K562 (cell line): ENCODE results near the gene TYW3. TPM values are rescaled to one million over a fixed set of nuclear protein-coding genes. Genes with fewer than 3 reads are reported as not detected.

ENCODE experiments used
- ATAC-seq: fragments of 200-7000 bp; cut with Tn5 transposase; 3 replicates; pipeline ENCODE4 v1.9.1; 2020; ENCODE audit warnings: moderate library complexity
- Bru-seq: library from RNA; stranded (reverse); fragments of 400-500 nt; gene quantifications from one replicate; lab custom pipeline; 2021; lab: Mats Ljungman, UMichigan
- BruChase-seq, 2 experiments: library from RNA; stranded (reverse); fragments of 400-500 nt; gene quantifications; one replicate each; lab custom pipeline; 2021; lab: Mats Ljungman, UMichigan
- BruUV-seq: library from RNA; stranded (reverse); fragments of 400-500 nt; replicated peaks from 2 replicates; lab custom pipeline; 2021; lab: Mats Ljungman, UMichigan
- CTCF ChIA-PET: fragments of 300-600 bp; formaldehyde crosslinking; extraction: SDS; loops from one replicate; lab custom pipeline; 2021; ENCODE audit warnings: low intra/inter-chr PET ratio; lab: Yijun Ruan, JAX
- POLR2A ChIA-PET: fragments of 300-600, 350-650 bp; sonication (Branson Sonifier 250); formaldehyde crosslinking; extraction: SDS; loops from one replicate; lab custom pipeline; 2021; ENCODE audit warnings: antibody characterized with exemption, inconsistent platforms; lab: Yijun Ruan, JAX
- DNase-seq, 4 experiments: peaks; one replicate each; pipeline versions ENCODE4 v3.0.0 to v3.0.0-alpha.2; 2011 to 2018; ENCODE audit warnings: low spot score in 3 of 4, mixed read lengths in 3 of 4; ENCODE audit errors: extremely low read depth in 1 of 4
- FAIRE-seq: peaks from 2 replicates; lab custom pipeline; 2011; peaks lifted over from hg19 to GRCh38; lab: Jason Lieb, UNC
- H2AFZ ChIP-seq: 2 replicates; pipeline ENCODE4 v1.6.0; 2011; ENCODE audit warnings: low read depth, low read length, control low read depth, inconsistent platforms
- H3K27ac ChIP-seq: fragments of 200-600 bp; 3 replicates; pipeline ENCODE4 v1.8.0; 2011; ENCODE audit warnings: low read depth, mild to moderate bottlenecking, control low read depth, inconsistent platforms, low read length, moderate library complexity, mixed read lengths; ENCODE audit errors: extremely low read depth
- H3K27me3 ChIP-seq, 2 experiments: fragments of 300-600 bp in 1 of 2; 2 replicates in 1 of 2; 3 replicates in 1 of 2; pipeline versions ENCODE4 v1.6.0 to v1.8.0; 2011; ENCODE audit warnings: inconsistent platforms in 2 of 2, low read length in 2 of 2, mild to moderate bottlenecking in 1 of 2, mixed read lengths in 1 of 2, moderate library complexity in 1 of 2; ENCODE audit not compliant: control insufficient read depth in 2 of 2, insufficient read depth in 2 of 2
- H3K36me3 ChIP-seq: fragments of 300-600 bp; 3 replicates; pipeline ENCODE4 v1.8.0; 2011; ENCODE audit warnings: mild to moderate bottlenecking, low read length, inconsistent platforms; ENCODE audit not compliant: control insufficient read depth, insufficient read depth
- H3K4me1 ChIP-seq, 2 experiments: fragments of 200-600 bp in 1 of 2; replicated peaks in 1 of 2; 2 replicates in 1 of 2; 3 replicates in 1 of 2; pipeline versions ENCODE4 v1.5.1 to v1.8.0; 2011; ENCODE audit warnings: inconsistent platforms in 2 of 2, low read length in 2 of 2, mild to moderate bottlenecking in 1 of 2, mixed read lengths in 1 of 2, moderate library complexity in 1 of 2; ENCODE audit not compliant: control insufficient read depth in 2 of 2, insufficient read depth in 2 of 2
- H3K4me2 ChIP-seq: 2 replicates; pipeline ENCODE4 v1.6.1; 2011; ENCODE audit warnings: low read length, control low read depth, inconsistent platforms, mixed read lengths; ENCODE audit not compliant: insufficient read depth
- H3K4me3 ChIP-seq: fragments of 200-600 bp; sonication (generic), shearing (Covaris generic); 2 replicates; pipeline ENCODE4 v1.5.1; 2016; ENCODE audit warnings: control low read depth, inconsistent platforms
- H3K79me2 ChIP-seq: fragments of 200-600 bp; 3 replicates; pipeline ENCODE4 v1.8.0; 2011; ENCODE audit warnings: low read length, inconsistent platforms; ENCODE audit not compliant: control insufficient read depth, insufficient read depth
- H3K9ac ChIP-seq, 2 experiments: 2 replicates each; pipeline versions ENCODE4 v1.6.0 to v1.6.1; 2011; ENCODE audit warnings: low read depth in 2 of 2, low read length in 2 of 2, control low read depth in 1 of 2, inconsistent platforms in 1 of 2, mild to moderate bottlenecking in 1 of 2, mixed read lengths in 1 of 2; ENCODE audit not compliant: insufficient read depth in 1 of 2
- H3K9me1 ChIP-seq: one replicate; pipeline ENCODE4 v1.6.0; 2011; ENCODE audit warnings: inconsistent platforms, mild to moderate bottlenecking, low read length, moderate library complexity; ENCODE audit not compliant: control insufficient read depth, insufficient read depth
- H3K9me3 ChIP-seq: replicated peaks from 2 replicates; pipeline ENCODE4 v1.5.1; 2011; ENCODE audit warnings: low read depth, low read length, inconsistent platforms; ENCODE audit not compliant: control insufficient read depth, insufficient read depth
- H4K20me1 ChIP-seq: replicated peaks from 2 replicates; pipeline ENCODE4 v1.6.1; 2011; ENCODE audit warnings: low read length, inconsistent platforms, mixed read lengths; ENCODE audit not compliant: control insufficient read depth, insufficient read depth
- BCL6 ChIP-seq: fragments of 250-450 bp; sonication (Bioruptor Pico); IDR thresholded peaks from 2 replicates; pipeline ENCODE4 v1.4.0; 2020
- BCOR ChIP-seq: fragments of 450-650 bp; IDR thresholded peaks from 2 replicates; pipeline ENCODE4 v1.6.1; 2016
- CHD2 ChIP-seq: IDR thresholded peaks from 2 replicates; pipeline ENCODE4 v1.6.1; 2011; ENCODE audit warnings: low read depth, low read length
- COPS2 ChIP-seq: fragments of 450-650 bp; conservative IDR thresholded peaks from 2 replicates; pipeline ENCODE4 v1.6.1; 2016; ENCODE audit warnings: mild to moderate bottlenecking, moderate library complexity
- CSDE1 ChIP-seq, 2 experiments: fragments of 450-650 bp; IDR thresholded peaks; 2 replicates each; pipeline ENCODE4 v1.6.1; 2016; ENCODE audit warnings: mild to moderate bottlenecking in 1 of 2
- ILF3 ChIP-seq: fragments of 450-650 bp; IDR thresholded peaks from 2 replicates; pipeline ENCODE4 v1.6.1; 2018; ENCODE audit warnings: antibody characterized with exemption, mild to moderate bottlenecking, moderate library complexity, borderline replicate concordance
- L3MBTL2 ChIP-seq: fragments of 450-650 bp; IDR thresholded peaks from 2 replicates; pipeline ENCODE4 v1.6.1; 2016; ENCODE audit warnings: mild to moderate bottlenecking, moderate library complexity
- MCM2 ChIP-seq: fragments of 450-650 bp; IDR thresholded peaks from 2 replicates; pipeline ENCODE4 v1.6.1; 2017; ENCODE audit warnings: low read depth, mild to moderate bottlenecking
- PCBP2 ChIP-seq: fragments of 200-400 bp; formaldehyde crosslinking; IDR thresholded peaks from 2 replicates; pipeline ENCODE4 v1.6.1; 2018; ENCODE audit warnings: low read length, low read depth, mild to moderate bottlenecking, moderate library complexity; ENCODE audit not compliant: poor library complexity, severe bottlenecking
- PHF21A ChIP-seq: fragments of 450-650 bp; IDR thresholded peaks from 2 replicates; pipeline ENCODE4 v1.6.1; 2017; ENCODE audit warnings: low read depth, borderline replicate concordance
- RB1 ChIP-seq: fragments of 450-650 bp; IDR thresholded peaks from 2 replicates; pipeline ENCODE4 v1.6.1; 2017; ENCODE audit warnings: low read depth, mild to moderate bottlenecking
- RBM39 ChIP-seq: fragments of 200-400 bp; formaldehyde crosslinking; optimal IDR thresholded peaks from 2 replicates; pipeline ENCODE3; 2018; ENCODE audit warnings: low read depth, low read length
- U2AF1 ChIP-seq: fragments of 200-400 bp; formaldehyde crosslinking; optimal IDR thresholded peaks from 2 replicates; pipeline ENCODE3; 2017; ENCODE audit warnings: mild to moderate bottlenecking, low read depth, low read length, moderate library complexity
- ZNF239 ChIP-seq: fragments of 250-450 bp; sonication (Bioruptor Pico); IDR thresholded peaks from 2 replicates; pipeline ENCODE4 v1.4.0; 2020; ENCODE audit warnings: mild to moderate bottlenecking
- ZNF408 ChIP-seq: fragments of 250-450 bp; sonication (Bioruptor Pico); IDR thresholded peaks from 2 replicates; pipeline ENCODE4 v1.4.0; 2020; ENCODE audit warnings: low read depth, mild to moderate bottlenecking, moderate library complexity
- ZNF696 ChIP-seq: fragments of 250-450 bp; sonication (Bioruptor Pico); conservative IDR thresholded peaks from 2 replicates; pipeline ENCODE4 v1.4.0; 2020; ENCODE audit warnings: mild to moderate bottlenecking, moderate library complexity
- WGBS: fragments of 100-300 bp; shearing (Covaris generic); methylation state at CpG from one replicate; pipeline ENCODE4 v1.1.6; 2016; ENCODE audit warnings: low coverage, mixed read lengths; ENCODE audit not compliant: insufficient coverage; ENCODE audit errors: missing lambda C conversion rate; 5-methylcytosine and 5-hydroxymethylcytosine counted together
- in situ Hi-C: fragments of 300-500 bp; cut with MboI; formaldehyde crosslinking; loops from 4 replicates; pipeline ENCODE4 v1.15.0; 2018; ENCODE audit warnings: inconsistent platforms, mixed read lengths
- intact Hi-C: fragments of 100-400 bp; cut with micrococcal nuclease; formaldehyde crosslinking; loops from 2 replicates; pipeline ENCODE4 v1.14.2; 2022
- long read RNA-seq, 3 experiments: library from polyadenylated mRNA in 2 of 3; library from RNA in 1 of 3; unstranded in 2 of 3; stranded (forward) in 1 of 3; transcript quantifications; one replicate each; pipeline ENCODE4 v2.0.0, GENCODE V29; 2019 to 2022
- polyA minus RNA-seq, 3 experiments: library from RNA; depleted of rRNA, polyadenylated mRNA; stranded (reverse); fragments of >200 nt; gene quantifications; 2 replicates each; pipeline ENCODE4 v1.2.3, GENCODE V29; 2011
- polyA plus RNA-seq, 8 experiments: library from polyadenylated mRNA; depleted of rRNA in 4 of 8; stranded (reverse) in 5 of 8; unstranded in 3 of 8; fragments of >200 nt; fragmentation: Nextera tagmentation in 2 of 8; fragmentation: Illumina TruSeq in 1 of 8; extraction: Ambion mirVana in 2 of 8; extraction: Trizol in 1 of 8; gene quantifications; 2 replicates each; pipeline versions ENCODE4 v1.2.1 to v1.2.3, GENCODE V29; 2011 to 2014; ENCODE audit warnings: inconsistent platforms in 1 of 8, missing spikeins in 1 of 8
- total RNA-seq, 7 experiments: library from RNA; depleted of rRNA in 6 of 7; stranded (reverse); fragments of >200 nt in 6 of 7; fragmentation: Illumina TruSeq in 2 of 7; extraction: Trizol in 2 of 7; gene quantifications; 2 replicates each; pipeline versions ENCODE4 v1.2.1 to v1.2.3, GENCODE V29; 2011 to 2021; ENCODE audit warnings: low replicate concordance in 1 of 7

The TYW3 gene
- 8.0 and 17.6 TPM in 2 replicates for total RNA-seq (2011; cell fraction: chromatin; rRNA removed; ENCODE audit: low replicate concordance)
- 7.9 and 8.3 TPM in 2 replicates for total RNA-seq (2011; cell fraction: nucleolus; rRNA removed)
- 18.1 and 20.8 TPM in 2 replicates for total RNA-seq (2011; cell fraction: nucleoplasm; rRNA removed)
- total RNA-seq (2014; rRNA removed) (22.0 and 25.3 TPM in 2 replicates), total RNA-seq (2014; rRNA removed; fragmentation: Illumina TruSeq; extraction: Trizol) (48.5 and 53.2 TPM in 2 replicates), total RNA-seq (2015; rRNA removed; fragmentation: Illumina TruSeq; extraction: Trizol) (42.7 and 47.4 TPM in 2 replicates), total RNA-seq (2021) (32.2 and 33.9 TPM in 2 replicates), polyA plus RNA-seq (2011; rRNA removed) (27.4 and 36.5 TPM in 2 replicates), polyA plus RNA-seq (2014; fragmentation: Illumina TruSeq; extraction: Trizol) (44.1 and 54.0 TPM in 2 replicates), polyA plus RNA-seq (2014; fragmentation: Nextera tagmentation; extraction: Ambion mirVana) (10 to 100 TPM; 41.1 to 43.3 TPM), polyA plus RNA-seq (2014; rRNA removed) (26.1 and 27.6 TPM in 2 replicates), polyA minus RNA-seq (2011; rRNA and poly(A)+ RNA removed) (31.7 and 38.5 TPM in 2 replicates), Bru-seq, nascent RNA (percentile 83 among the genes with signal in this experiment), BruChase-seq, experiment 1, labeled RNA remaining after a 2-hour chase (percentile 82 among the genes with signal in this experiment), BruChase-seq, experiment 2, labeled RNA remaining after a 6-hour chase (percentile 82 among the genes with signal in this experiment)
- 7.9 and 16.7 TPM in 2 replicates for polyA plus RNA-seq (2011; cell fraction: cytosol; rRNA removed)
- 9.5 and 13.1 TPM in 2 replicates for polyA plus RNA-seq (2011; cell fraction: nucleus; rRNA removed)
- 19.1 and 26.1 TPM in 2 replicates for polyA plus RNA-seq (2012)
- polyA minus RNA-seq (2011; cell fraction: cytosol; rRNA and poly(A)+ RNA removed): 12.2 and 13.8 TPM in 2 replicates
- polyA minus RNA-seq (2011; cell fraction: nucleus; rRNA and poly(A)+ RNA removed): 16.7 and 18.3 TPM in 2 replicates
- long read RNA-seq, experiment 1, transcript TYW3-201 (6 exons, 3,430 nt): major isoform, 70 of 112 reads
- long read RNA-seq, experiment 1, transcript TYW3-203 (5 exons, 3,335 nt): minor isoform, 9 of 112 reads
- long read RNA-seq, experiment 1, partial matches to known transcripts: 24 of 112 reads
- long read RNA-seq, experiment 1, other reads (novel, unspliced or antisense): 9 of 112 reads
- long read RNA-seq, experiment 2, transcript TYW3-201 (6 exons, 3,430 nt): major isoform, 20 of 45 reads
- long read RNA-seq, experiment 2, partial matches to known transcripts: 3 of 45 reads
- long read RNA-seq, experiment 2, other reads (novel, unspliced or antisense): 18 of 45 reads
- long read RNA-seq, experiment 3, transcript TYW3-201 (6 exons, 3,430 nt): major isoform, 22 of 34 reads
- long read RNA-seq, experiment 3, partial matches to known transcripts: 7 of 34 reads
- long read RNA-seq, experiment 3, other reads (novel, unspliced or antisense): 3 of 34 reads

- Histone ChIP-seq H3K9ac (peak within 1 kb of the TSS; percentile 83 to 98), H4K20me1 (no peaks in the 10 kb centered on the region), H3K36me3 (peaks cover 31% of the 10 kb centered on the region), H3K9me3 (no peaks in the 10 kb centered on the region), H3K4me2 (peak within 1 kb of the TSS; percentile 86), H3K9me1 (no peaks in the 10 kb centered on the region), H3K4me3 (peak within 1 kb of the TSS; percentile 59), H3K4me1 (peaks cover 5 to 19% of the 10 kb centered on the region in 2 experiments; a peak in 3 of 5 replicates), H3K79me2 (peaks cover 53% of the 10 kb centered on the region), H3K27ac (peak within 1 kb of the TSS; percentile 92), H2AFZ (peak within 1 kb of the TSS; percentile 97), H3K27me3 (no peaks in the 10 kb centered on the region)
- TSS peak; percentile 60 for BruUV-seq
- DNase-seq (peak; percentile 68 to 94 (median 72)), FAIRE-seq (peak; percentile 97), ATAC-seq (peak; percentile 93)
- in situ Hi-C loops (no loop called here), intact Hi-C loops (loop anchor here (2.0 to 5.0 kb wide), 2 partner anchors 44 to 536 kb away; partner anchors contain the start of genes FPGT and LRRIQ3)
- ChIA-PET CTCF (no interaction called here), POLR2A (interaction anchor here (0.5 to 2.1 kb wide), 9 partner anchors 12 to 482 kb away, joined by 3 to 5 read pairs (median 3); no protein-coding TSS in a partner anchor)
- under 1% methylated on average over 30 of the region's 30 CpGs for WGBS
- TF ChIP-seq CSDE1 (IDR thresholded peaks at IDR 0.05): no peak; a peak in 1 of 4 replicates
- TF ChIP-seq U2AF1: no peak
- TF ChIP-seq L3MBTL2: peak; percentile 35
- no peak for TF ChIP-seq ZNF239 (CRISPR knock-in tag)
- no peak for TF ChIP-seq PCBP2
- TF ChIP-seq ZNF408: no peak
- no peak for TF ChIP-seq RBM39
- no peak for TF ChIP-seq BCL6 (CRISPR knock-in tag)
- no peak for TF ChIP-seq PHF21A
- TF ChIP-seq RB1: 0 out of 2 replicates have a peak, but pooled peaks have one; percentile 34
- no peak for TF ChIP-seq CHD2
- TF ChIP-seq MCM2: no peak
- TF ChIP-seq ZNF696 (CRISPR knock-in tag): no peak
- no peak for TF ChIP-seq COPS2
- no peak for TF ChIP-seq ILF3
- TF ChIP-seq BCOR: 0 out of 2 replicates have a peak, but pooled peaks have one; percentile 42
Observed at GRCh38 chr1:74732960-74733603, at the start of gene TYW3, which contains the start of gene CRYZ. TYW3 (plus strand) TSS chr1:74733152; CDS start chr1:74733245, 93 bp downstream. CRYZ (minus strand) TSS chr1:74733050; CDS start chr1:74724821, 8,229 bp downstream.
